H9 (cell line): Measurements from ENCODE around the gene LINGO1. TPM values are rescaled to one million over a fixed set of nuclear protein-coding genes. Genes with fewer than 3 reads are reported as not detected.

Experiments used
- DNase-seq: peaks from one replicate; pipeline ENCODE4 v3.0.0-alpha.2; 2017
- H2AFZ ChIP-seq: one replicate; pipeline ENCODE4 v1.6.1; 2013; ENCODE audit warnings: mild to moderate bottlenecking, low read length, control low read depth, moderate library complexity
- H2AK5ac ChIP-seq: 2 replicates; pipeline ENCODE4 v1.6.1; 2013; ENCODE audit warnings: low read length, control low read depth, mixed read lengths; ENCODE audit not compliant: insufficient read length
- H2BK120ac ChIP-seq: one replicate; pipeline ENCODE4 v1.6.1; 2013; ENCODE audit warnings: low read depth, mild to moderate bottlenecking, low read length, control low read depth, inconsistent platforms; ENCODE audit not compliant: poor library complexity, severe bottlenecking
- H2BK12ac ChIP-seq: 2 replicates; pipeline ENCODE4 v1.6.1; 2013; ENCODE audit warnings: low read length, control low read depth, mixed read lengths, low read depth; ENCODE audit not compliant: insufficient read length
- H2BK15ac ChIP-seq: 2 replicates; pipeline ENCODE4 v1.6.1; 2013; ENCODE audit warnings: low read depth, low read length, control low read depth
- H2BK20ac ChIP-seq: one replicate; pipeline ENCODE4 v1.6.1; 2013; ENCODE audit warnings: low read depth, mild to moderate bottlenecking, low read length, control low read depth, inconsistent platforms; ENCODE audit not compliant: poor library complexity, severe bottlenecking
- H2BK5ac ChIP-seq: 2 replicates; pipeline ENCODE4 v1.6.1; 2013; ENCODE audit warnings: low read length, control low read depth, mixed read lengths; ENCODE audit not compliant: insufficient read length
- H3K14ac ChIP-seq: 2 replicates; pipeline ENCODE4 v1.6.1; 2013; ENCODE audit warnings: low read length, control low read depth; ENCODE audit not compliant: insufficient read depth
- H3K18ac ChIP-seq: 2 replicates; pipeline ENCODE4 v1.6.1; 2013; ENCODE audit warnings: low read depth, mild to moderate bottlenecking, mixed read lengths, low read length, control low read depth; ENCODE audit not compliant: insufficient read length
- H3K23ac ChIP-seq: 2 replicates; pipeline ENCODE4 v1.6.1; 2013; ENCODE audit warnings: low read length, control low read depth, mixed read lengths, low read depth; ENCODE audit not compliant: insufficient read length
- H3K23me2 ChIP-seq: 2 replicates; pipeline ENCODE4 v1.6.1; 2013; ENCODE audit warnings: low read depth, mild to moderate bottlenecking, mixed read lengths, low read length, control low read depth; ENCODE audit not compliant: insufficient read length, poor library complexity, severe bottlenecking
- H3K27ac ChIP-seq: 2 replicates; pipeline ENCODE4 v1.5.1; 2013; ENCODE audit warnings: low read length, control low read depth, mixed read lengths, low read depth; ENCODE audit not compliant: insufficient read length
- H3K27me3 ChIP-seq: 2 replicates; pipeline ENCODE4 v1.6.1; 2013; ENCODE audit warnings: low read length, control low read depth, inconsistent platforms; ENCODE audit not compliant: insufficient read depth
- H3K4ac ChIP-seq: 2 replicates; pipeline ENCODE4 v1.6.1; 2013; ENCODE audit warnings: low read depth, mild to moderate bottlenecking, control low read depth, inconsistent platforms, low read length, moderate library complexity
- H3K4me1 ChIP-seq: 2 replicates; pipeline ENCODE4 v1.6.1; 2013; ENCODE audit warnings: low read length, control low read depth, inconsistent platforms; ENCODE audit not compliant: insufficient read depth
- H3K4me2 ChIP-seq: 2 replicates; pipeline ENCODE4 v1.6.1; 2013; ENCODE audit warnings: low read length, control low read depth, mixed read lengths; ENCODE audit not compliant: insufficient read length, insufficient read depth
- H3K56ac ChIP-seq: 2 replicates; pipeline ENCODE4 v1.6.1; 2013; ENCODE audit warnings: low read depth, mild to moderate bottlenecking, mixed read lengths, low read length, control low read depth; ENCODE audit not compliant: insufficient read length
- H3K79me1 ChIP-seq: 2 replicates; pipeline ENCODE4 v1.6.1; 2013; ENCODE audit warnings: low read depth, mild to moderate bottlenecking, moderate library complexity, low read length, control low read depth, inconsistent platforms; ENCODE audit not compliant: insufficient read depth, poor library complexity, severe bottlenecking
- H3K79me2 ChIP-seq: 2 replicates; pipeline ENCODE4 v1.6.1; 2013; ENCODE audit warnings: low read length, control low read depth, inconsistent platforms; ENCODE audit not compliant: insufficient read depth
- H3K9ac ChIP-seq: 2 replicates; pipeline ENCODE4 v1.6.1; 2013; ENCODE audit warnings: low read length, control low read depth, mixed read lengths; ENCODE audit not compliant: insufficient read length; ENCODE audit errors: extremely low read depth
- H3K9me3 ChIP-seq: one replicate; pipeline ENCODE4 v1.6.1; 2013; ENCODE audit warnings: low read depth, low read length, inconsistent platforms; ENCODE audit not compliant: control insufficient read depth
- H3T11ph ChIP-seq: one replicate; pipeline ENCODE4 v1.6.1; 2013; ENCODE audit warnings: mild to moderate bottlenecking, low read length, control low read depth, inconsistent platforms
- H4K20me1 ChIP-seq: one replicate; pipeline ENCODE4 v1.6.1; 2013; ENCODE audit not compliant: control insufficient read depth, insufficient read length, insufficient read depth
- H4K5ac ChIP-seq: 2 replicates; pipeline ENCODE4 v1.6.1; 2013; ENCODE audit warnings: low read depth, mild to moderate bottlenecking, mixed read lengths, low read length, control low read depth; ENCODE audit not compliant: insufficient read length
- H4K8ac ChIP-seq: replicated peaks from 2 replicates; pipeline ENCODE4 v1.6.1; 2013; ENCODE audit warnings: low read length, control low read depth, mixed read lengths, low read depth; ENCODE audit not compliant: insufficient read length
- H4K91ac ChIP-seq: 2 replicates; pipeline ENCODE4 v1.6.1; 2013; ENCODE audit warnings: low read depth, mild to moderate bottlenecking, moderate library complexity, mixed read lengths, low read length, control low read depth; ENCODE audit not compliant: insufficient read length
- H3K27ac Mint-ChIP-seq, 3 experiments: 2 replicates in 2 of 3; 3 replicates in 1 of 3; pipeline ENCODE4 v1.8.0; 2020 to 2021; ENCODE audit warnings: mixed read lengths in 3 of 3, mild to moderate bottlenecking in 1 of 3, moderate library complexity in 1 of 3
- H3K27me3 Mint-ChIP-seq: 2 replicates; pipeline ENCODE4 v1.8.0; 2021; ENCODE audit warnings: low read depth, mild to moderate bottlenecking, moderate library complexity, mixed read lengths
- H3K36me3 Mint-ChIP-seq, 3 experiments: 2 replicates in 2 of 3; 3 replicates in 1 of 3; pipeline ENCODE4 v1.8.0; 2020 to 2021; ENCODE audit warnings: low read depth in 3 of 3, mixed read lengths in 3 of 3; ENCODE audit not compliant: insufficient read depth in 1 of 3
- H3K4me1 Mint-ChIP-seq, 2 experiments: 2 replicates each; pipeline ENCODE4 v1.8.0; 2020; ENCODE audit warnings: mixed read lengths in 2 of 2
- H3K4me3 Mint-ChIP-seq, 2 experiments: 2 replicates in 1 of 2; 3 replicates in 1 of 2; pipeline ENCODE4 v1.8.0; 2020 to 2021; ENCODE audit warnings: mild to moderate bottlenecking in 2 of 2, mixed read lengths in 2 of 2, moderate library complexity in 1 of 2
- H3K9me3 Mint-ChIP-seq, 2 experiments: 2 replicates in 1 of 2; 3 replicates in 1 of 2; pipeline ENCODE4 v1.8.0; 2020; ENCODE audit warnings: mild to moderate bottlenecking in 2 of 2, mixed read lengths in 2 of 2, moderate library complexity in 1 of 2
- WGBS: extraction: QIAGEN DNeasy Blood & Tissue Kit; methylation state at CpG from one replicate; pipeline ENCODE4 v1.1.7; 2013; ENCODE audit warnings: missing lambda C conversion rate, low lambda C conversion rate, mixed read lengths; ENCODE audit not compliant: insufficient read length; ENCODE audit errors: extremely low coverage; 5-methylcytosine and 5-hydroxymethylcytosine counted together
- total RNA-seq: library from RNA; stranded (reverse); gene quantifications from 2 replicates; pipeline ENCODE4 v1.2.1, GENCODE V29; 2021
- TF ChIP-seq, protein P1 (sequence below): fragments of 200-600 bp; sonication (generic); conservative IDR thresholded peaks from 3 replicates; pipeline ENCODE4 v1.8.0; 2021; ENCODE audit warnings: antibody characterized with exemption, mild to moderate bottlenecking

The LINGO1 gene
- total RNA-seq, 1 experiment from 2014 or later = 41.6 TPM

DNA sequence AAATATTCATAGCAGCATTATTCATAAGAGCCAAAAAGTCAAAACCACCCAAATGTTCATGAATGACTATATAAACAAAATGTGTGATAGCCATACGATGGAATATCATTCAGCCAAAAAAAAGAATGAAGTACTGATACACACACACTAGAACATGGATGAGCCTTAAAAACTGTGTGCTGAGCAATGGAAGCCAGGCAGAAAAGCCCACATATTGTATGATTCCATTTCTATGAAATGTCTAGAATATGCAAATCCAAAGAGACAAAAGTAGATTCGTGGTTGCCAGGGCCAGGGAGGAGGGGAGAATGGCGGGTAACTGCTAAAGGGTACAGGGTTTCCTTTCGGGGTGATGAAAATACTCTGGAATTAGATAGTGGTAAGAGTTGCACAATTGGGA lies 37.2 kb upstream of the LINGO1 start:
- Histone ChIP-seq H3K4me2 (no peak overlapping the region), H3K9me3 (no peaks in the 10 kb centered on the region), H3K27me3 (no peaks in the 10 kb centered on the region), H3K9ac (no peak overlapping the region), H3K23me2 (no peaks in the 10 kb centered on the region), H4K20me1 (peaks cover 2% of the 10 kb centered on the region), H4K91ac (no peak overlapping the region), H3K23ac (no peak overlapping the region), H3K14ac (no peak overlapping the region), H2AFZ (no peak overlapping the region), H3K27ac (no peak overlapping the region), H3K56ac (no peak overlapping the region), H4K8ac (no peak overlapping the region), H3K79me2 (no peaks in the 10 kb centered on the region), H3T11ph (no peak overlapping the region), H3K4me1 (no peaks in the 10 kb centered on the region), H3K79me1 (no peaks in the 10 kb centered on the region), H3K4ac (no peak overlapping the region), H3K18ac (no peak overlapping the region), H2BK15ac (no peak overlapping the region), H2BK5ac (no peak overlapping the region), H2BK12ac (no peak overlapping the region), H2AK5ac (no peak overlapping the region), H4K5ac (no peak overlapping the region), H2BK20ac (no peak overlapping the region), H2BK120ac (no peak overlapping the region)
- Mint-ChIP-seq H3K4me3 (no peak overlapping the region), H3K36me3 (no peaks in the 10 kb centered on the region), H3K27me3 (peaks cover 4% of the 10 kb centered on the region; the same call in 1 of the 2 replicates), H3K9me3 (no peaks in the 10 kb centered on the region), H3K27ac (no peak overlapping the region), H3K4me1 (peaks cover 2 to 23% of the 10 kb centered on the region in 2 experiments; a peak in 3 of 4 replicates)
- no CpG with 5 or more reads among the region's 4 CpGs for WGBS
- TF ChIP-seq, protein P1, sequence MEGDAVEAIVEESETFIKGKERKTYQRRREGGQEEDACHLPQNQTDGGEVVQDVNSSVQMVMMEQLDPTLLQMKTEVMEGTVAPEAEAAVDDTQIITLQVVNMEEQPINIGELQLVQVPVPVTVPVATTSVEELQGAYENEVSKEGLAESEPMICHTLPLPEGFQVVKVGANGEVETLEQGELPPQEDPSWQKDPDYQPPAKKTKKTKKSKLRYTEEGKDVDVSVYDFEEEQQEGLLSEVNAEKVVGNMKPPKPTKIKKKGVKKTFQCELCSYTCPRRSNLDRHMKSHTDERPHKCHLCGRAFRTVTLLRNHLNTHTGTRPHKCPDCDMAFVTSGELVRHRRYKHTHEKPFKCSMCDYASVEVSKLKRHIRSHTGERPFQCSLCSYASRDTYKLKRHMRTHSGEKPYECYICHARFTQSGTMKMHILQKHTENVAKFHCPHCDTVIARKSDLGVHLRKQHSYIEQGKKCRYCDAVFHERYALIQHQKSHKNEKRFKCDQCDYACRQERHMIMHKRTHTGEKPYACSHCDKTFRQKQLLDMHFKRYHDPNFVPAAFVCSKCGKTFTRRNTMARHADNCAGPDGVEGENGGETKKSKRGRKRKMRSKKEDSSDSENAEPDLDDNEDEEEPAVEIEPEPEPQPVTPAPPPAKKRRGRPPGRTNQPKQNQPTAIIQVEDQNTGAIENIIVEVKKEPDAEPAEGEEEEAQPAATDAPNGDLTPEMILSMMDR = no peak
- no peak for DNase-seq
